GM21515 (cell line): ENCODE measurements around the gene ACACA.
"Not testable (repeated sequence)": the region's sequence is repeated elsewhere in the genome, so short reads cannot be mapped to it uniquely, and the experiment has no call there.

Source experiments
- ATAC-seq: cut with Tn5 transposase; IDR thresholded peaks from one replicate; pipeline ENCODE4 v1.9.1; 2021; ENCODE audit not compliant: unreplicated experiment

ACACA gene

GRCh38 chr17:37406635-37407461 is at the start of gene ACACA, which contains the start of gene TADA2A:
TSS of gene ACACA (minus strand) at chr17:37406836. CDS start at chr17:37406299, 537 bp downstream.
TSS of gene TADA2A (plus strand) at chr17:37406886. CDS start at chr17:37411366, 4,480 bp downstream.
- peak; percentile 80 for ATAC-seq

- no peak for ATAC-seq
These were observed 43.5 kb upstream of the ACACA start for GRCh38 chr17:37450112-37450511.

GRCh38 chr17:37447641-37448040 is 41.0 kb upstream of the ACACA start:
- no peak for ATAC-seq

- no peak for ATAC-seq
These were observed 39.4 kb upstream of the ACACA start for GRCh38 chr17:37446027-37446426.

GRCh38 chr17:37441369-37442014 is 34.9 kb upstream of the ACACA start:
- not testable (repeated sequence) for ATAC-seq

GRCh38 chr17:37440424-37440823 is 33.8 kb upstream of the ACACA start:
- ATAC-seq = no peak

- no peak for ATAC-seq
These were observed 31.5 kb upstream of the ACACA start for GRCh38 chr17:37438141-37438540.

- no peak for ATAC-seq
These were observed 26.0 kb upstream of the ACACA start for GRCh38 chr17:37432671-37433070.

GRCh38 chr17:37430051-37430627 is 23.5 kb upstream of the ACACA start:
- no peak for ATAC-seq

- ATAC-seq = no peak
These were observed 22.8 kb upstream of the ACACA start for GRCh38 chr17:37429453-37429852.

- ATAC-seq = no peak
These were observed 22.4 kb upstream of the ACACA start for GRCh38 chr17:37429039-37429438.

GRCh38 chr17:37425268-37425667 is 18.6 kb upstream of the ACACA start:
- ATAC-seq = no peak

- ATAC-seq = no peak
These were observed 16.5 kb upstream of the ACACA start for GRCh38 chr17:37422971-37423625.

- ATAC-seq = no peak
These were observed 11.2 kb upstream of the ACACA start for GRCh38 chr17:37417852-37418251.

- ATAC-seq = no peak
These were observed 7.4 kb upstream of the ACACA start for GRCh38 chr17:37413875-37414519.

- ATAC-seq = no peak
These were observed 3.7 kb upstream of the ACACA start for GRCh38 chr17:37410357-37410756.

- ATAC-seq = not testable (repeated sequence)
These were observed 1.5 kb upstream of the ACACA start for GRCh38 chr17:37408145-37408479.

- ATAC-seq = no peak
These were observed 541 bp downstream of the ACACA start for GRCh38 chr17:37405955-37406634.

- ATAC-seq = not testable (repeated sequence)
These were observed 1.1 kb downstream of the ACACA start for GRCh38 chr17:37405522-37405921.

GRCh38 chr17:37400505-37400904 is 6.1 kb downstream of the ACACA start:
- no peak for ATAC-seq
